GM12875 (cell line): Measurements from ENCODE around the gene FAM107B.
"Not testable (repeated sequence)": the region's sequence is repeated elsewhere in the genome, so short reads cannot be mapped to it uniquely, and the experiment has no call there.

Experiments
- H3K4me3 ChIP-seq: one replicate; pipeline ENCODE4 v1.5.1; 2011; ENCODE audit warnings: low read depth, low read length, control low read depth
- CTCF ChIP-seq: IDR thresholded peaks from 2 replicates; pipeline ENCODE4 v1.5.1; 2011; ENCODE audit warnings: low read depth, mild to moderate bottlenecking, control low read depth, inconsistent platforms, low read length, moderate library complexity, borderline replicate concordance; ENCODE audit not compliant: insufficient read depth

Gene FAM107B

GRCh38 chr10:14695847-14696480 lies 78.7 kb downstream of the FAM107B start:
- H3K4me3 ChIP-seq, result no peak overlapping the region
- TF ChIP-seq CTCF, result no peak

DNA sequence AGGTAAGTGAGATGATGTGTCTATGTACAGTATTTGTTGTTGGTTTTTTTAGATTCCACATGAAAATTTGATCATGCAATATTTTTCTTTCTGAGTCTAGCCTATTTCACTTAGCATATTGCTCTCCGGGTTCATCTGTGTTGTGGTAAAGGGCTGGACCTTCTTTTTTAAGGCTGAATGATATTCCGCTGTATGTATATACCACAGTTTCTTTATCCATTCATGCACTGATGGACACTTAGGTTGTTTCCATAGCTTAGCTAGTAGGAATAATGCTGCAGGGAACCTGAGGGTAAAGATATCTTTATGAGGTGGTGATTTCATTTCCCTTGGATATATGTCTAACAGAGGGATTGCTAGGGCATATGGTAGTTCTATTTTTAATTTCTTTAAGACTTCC lies 80.8 kb downstream of the FAM107B start:
- H3K4me3 ChIP-seq, result no peak overlapping the region
- TF ChIP-seq CTCF, result no peak

- TF ChIP-seq CTCF, result no peak
- no peak overlapping the region for H3K4me3 ChIP-seq
Measured at GRCh38 chr10:14692344-14693076, 82.2 kb downstream of the FAM107B start.

DNA sequence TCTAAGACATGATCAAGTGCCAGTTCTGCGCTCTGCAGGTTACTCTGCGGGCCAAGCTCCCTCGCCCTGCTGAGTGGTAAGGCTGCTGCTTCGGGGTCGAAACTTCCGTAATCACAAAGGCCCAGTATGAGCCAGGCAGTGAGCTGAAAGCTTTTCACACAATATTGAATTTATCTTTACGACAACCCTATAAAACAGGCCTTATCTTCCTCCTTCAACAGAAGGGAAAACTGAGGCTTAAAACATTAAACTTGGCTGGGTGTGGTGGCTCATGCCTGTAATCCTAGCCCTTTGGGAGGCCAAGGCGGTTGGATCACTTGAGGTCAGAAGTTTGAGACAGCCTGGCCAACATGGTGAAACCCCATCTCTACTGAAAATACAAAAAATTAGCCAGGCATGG lies 83.3 kb downstream of the FAM107B start:
- H3K4me3 ChIP-seq, result no peak overlapping the region
- no peak for TF ChIP-seq CTCF

DNA sequence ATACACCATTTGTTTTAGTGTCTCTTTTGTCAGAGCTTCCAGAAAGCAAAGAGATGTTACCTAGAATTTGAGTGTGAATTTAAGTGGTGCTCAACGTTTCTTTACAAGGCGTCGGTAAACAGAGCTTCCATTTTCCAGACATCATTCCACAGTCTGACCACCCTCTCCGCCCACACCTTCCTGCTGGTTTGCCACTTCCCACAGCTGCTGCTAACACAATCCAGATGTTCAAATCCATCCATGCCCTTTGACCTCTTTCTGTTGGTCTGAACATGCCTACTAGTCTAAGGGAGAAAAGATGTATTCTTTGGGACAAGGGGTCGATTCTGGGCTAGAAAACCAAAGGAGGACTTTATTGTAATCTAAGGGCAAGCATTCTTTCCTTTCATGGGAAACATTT lies 86.1 kb downstream of the FAM107B start:
- no peak overlapping the region for H3K4me3 ChIP-seq
- TF ChIP-seq CTCF, result no peak

- not testable (repeated sequence) for H3K4me3 ChIP-seq
Measured at GRCh38 chr10:14688189-14688588, 86.5 kb downstream of the FAM107B start.

GRCh38 chr10:14687340-14687739 lies 87.4 kb downstream of the FAM107B start:
- H3K4me3 ChIP-seq, result no peak overlapping the region
- no peak for TF ChIP-seq CTCF
